HEK293 (cell line): ENCODE results near the gene ANKRD52.

Experiments used
- BCL11A ChIP-seq: fragments of 450-650 bp; formaldehyde crosslinking; IDR thresholded peaks from 2 replicates; pipeline ENCODE4 v1.5.1; 2016; ENCODE audit warnings: low read depth, missing biosample characterization, missing genetic modification characterization
- BCL11B ChIP-seq: fragments of 450-650 bp; formaldehyde crosslinking; IDR thresholded peaks from 2 replicates; pipeline ENCODE4 v1.5.1; 2016; ENCODE audit warnings: low read depth, missing biosample characterization, missing genetic modification characterization
- GLI4 ChIP-seq: fragments of 450-650 bp; formaldehyde crosslinking; IDR thresholded peaks from 2 replicates; pipeline ENCODE4 v1.5.1; 2016; ENCODE audit warnings: missing biosample characterization, missing genetic modification characterization
- HOXC10 ChIP-seq: sonication (generic); formaldehyde crosslinking; IDR thresholded peaks from 2 replicates; pipeline ENCODE4 v1.8.1; 2023; ENCODE audit warnings: mild to moderate bottlenecking, missing genetic modification reagents
- IKZF3 ChIP-seq: fragments of 450-650 bp; IDR thresholded peaks from 2 replicates; pipeline ENCODE4 v1.5.0; 2018; ENCODE audit warnings: missing biosample characterization, mild to moderate bottlenecking, missing genetic modification characterization, moderate library complexity
- KLF10 ChIP-seq: fragments of 450-650 bp; IDR thresholded peaks from 2 replicates; pipeline ENCODE4 v1.5.1; 2018; ENCODE audit warnings: missing biosample characterization, mild to moderate bottlenecking, missing genetic modification characterization
- KLF7 ChIP-seq: fragments of 450-650 bp; formaldehyde crosslinking; IDR thresholded peaks from 2 replicates; pipeline ENCODE4 v1.5.1; 2016; ENCODE audit warnings: missing biosample characterization, missing genetic modification characterization, borderline replicate concordance
- SCRT2 ChIP-seq: fragments of 450-650 bp; formaldehyde crosslinking; IDR thresholded peaks from 2 replicates; pipeline ENCODE4 v1.5.1; 2016; ENCODE audit warnings: missing biosample characterization, missing genetic modification characterization
- YY2 ChIP-seq: fragments of 450-650 bp; formaldehyde crosslinking; IDR thresholded peaks from 2 replicates; pipeline ENCODE4 v1.5.1; 2016; ENCODE audit warnings: missing biosample characterization, missing genetic modification characterization
- ZFHX2 ChIP-seq: fragments of 450-650 bp; formaldehyde crosslinking; conservative IDR thresholded peaks from 2 replicates; pipeline ENCODE4 v1.5.1; 2016; ENCODE audit warnings: missing biosample characterization, missing genetic modification characterization
- ZFP37 ChIP-seq: fragments of 450-650 bp; formaldehyde crosslinking; IDR thresholded peaks from 2 replicates; pipeline ENCODE4 v1.5.1; 2016; ENCODE audit warnings: missing biosample characterization, missing genetic modification characterization
- ZNF16 ChIP-seq: fragments of 450-650 bp; formaldehyde crosslinking; IDR thresholded peaks from 2 replicates; pipeline ENCODE4 v1.5.1; 2016; ENCODE audit warnings: low read depth, missing biosample characterization, missing genetic modification characterization
- ZNF239 ChIP-seq: fragments of 450-650 bp; formaldehyde crosslinking; IDR thresholded peaks from 2 replicates; pipeline ENCODE4 v1.5.1; 2016; ENCODE audit warnings: missing biosample characterization, missing genetic modification characterization
- ZNF302 ChIP-seq: fragments of 450-650 bp; formaldehyde crosslinking; IDR thresholded peaks from 2 replicates; pipeline ENCODE4 v1.5.1; 2016; ENCODE audit warnings: missing biosample characterization, missing genetic modification characterization, low read depth
- ZNF362 ChIP-seq: fragments of 450-650 bp; formaldehyde crosslinking; IDR thresholded peaks from 2 replicates; pipeline ENCODE4 v1.5.1; 2016; ENCODE audit warnings: missing biosample characterization, missing genetic modification characterization
- ZNF529 ChIP-seq: fragments of 450-650 bp; formaldehyde crosslinking; IDR thresholded peaks from 2 replicates; pipeline ENCODE4 v1.5.1; 2017; ENCODE audit warnings: missing genetic modification characterization, missing biosample characterization; ENCODE audit not compliant: insufficient replicate concordance
- ZNF558 ChIP-seq: fragments of 450-650 bp; formaldehyde crosslinking; IDR thresholded peaks from 2 replicates; pipeline ENCODE4 v1.5.1; 2016; ENCODE audit warnings: missing biosample characterization, missing genetic modification characterization
- ZNF560 ChIP-seq: fragments of 450-650 bp; formaldehyde crosslinking; IDR thresholded peaks from 2 replicates; pipeline ENCODE4 v1.5.1; 2017; ENCODE audit warnings: missing biosample characterization, missing genetic modification characterization, borderline replicate concordance
- ZNF585B ChIP-seq: fragments of 450-650 bp; formaldehyde crosslinking; IDR thresholded peaks from 2 replicates; pipeline ENCODE4 v1.5.1; 2016; ENCODE audit warnings: missing biosample characterization, missing genetic modification characterization
- ZNF626 ChIP-seq: fragments of 450-650 bp; sonication (Bioruptor Pico); formaldehyde crosslinking; IDR thresholded peaks from 2 replicates; pipeline ENCODE4 v1.5.1; 2018; ENCODE audit warnings: missing biosample characterization, missing genetic modification characterization, inconsistent platforms
- ZNF768 ChIP-seq: fragments of 450-650 bp; formaldehyde crosslinking; IDR thresholded peaks from 2 replicates; pipeline ENCODE4 v1.5.1; 2018; ENCODE audit warnings: missing biosample characterization, mild to moderate bottlenecking, missing genetic modification characterization
- ZNF792 ChIP-seq: fragments of 450-650 bp; formaldehyde crosslinking; IDR thresholded peaks from 2 replicates; pipeline ENCODE4 v1.5.1; 2016; ENCODE audit warnings: missing biosample characterization, missing genetic modification characterization
- ZSCAN23 ChIP-seq: fragments of 450-650 bp; formaldehyde crosslinking; IDR thresholded peaks from 2 replicates; pipeline ENCODE4 v1.5.1; 2016; ENCODE audit warnings: missing biosample characterization, missing genetic modification characterization
- TF ChIP-seq, protein P1 (sequence below): fragments of 450-650 bp; formaldehyde crosslinking; IDR thresholded peaks from 2 replicates; pipeline ENCODE4 v1.5.1; 2016; ENCODE audit warnings: missing biosample characterization, missing genetic modification characterization, borderline replicate concordance
- TF ChIP-seq, protein P2 (sequence below): fragments of 450-650 bp; formaldehyde crosslinking; IDR thresholded peaks from 2 replicates; pipeline ENCODE4 v1.5.1; 2017; ENCODE audit warnings: missing biosample characterization, missing genetic modification characterization
- TF ChIP-seq, protein P3 (sequence below): fragments of 450-650 bp; formaldehyde crosslinking; IDR thresholded peaks from 2 replicates; pipeline ENCODE4 v1.5.1; 2017; ENCODE audit warnings: missing biosample characterization, missing genetic modification characterization
- TF ChIP-seq, protein P4 (sequence below): fragments of 450-650 bp; formaldehyde crosslinking; IDR thresholded peaks from 2 replicates; pipeline ENCODE4 v1.5.1; 2017; ENCODE audit warnings: missing biosample characterization, mild to moderate bottlenecking, missing genetic modification characterization, moderate library complexity
- TF ChIP-seq, protein P5 (sequence below): fragments of 450-650 bp; formaldehyde crosslinking; IDR thresholded peaks from 2 replicates; pipeline ENCODE4 v1.5.1; 2016; ENCODE audit warnings: missing biosample characterization, missing genetic modification characterization
- TF ChIP-seq, protein P6 (sequence below): fragments of 450-650 bp; formaldehyde crosslinking; IDR thresholded peaks from 2 replicates; pipeline ENCODE4 v1.5.1; 2016; ENCODE audit warnings: missing biosample characterization, missing genetic modification characterization

ANKRD52 gene

GRCh38 chr12:56221757-56222530 lies 36.2 kb downstream of the ANKRD52 start, which contains the start of gene RNF41 (continued):
- TF ChIP-seq YY2 = no peak; the same call in 1 of the 2 replicates
- TF ChIP-seq, protein P1, sequence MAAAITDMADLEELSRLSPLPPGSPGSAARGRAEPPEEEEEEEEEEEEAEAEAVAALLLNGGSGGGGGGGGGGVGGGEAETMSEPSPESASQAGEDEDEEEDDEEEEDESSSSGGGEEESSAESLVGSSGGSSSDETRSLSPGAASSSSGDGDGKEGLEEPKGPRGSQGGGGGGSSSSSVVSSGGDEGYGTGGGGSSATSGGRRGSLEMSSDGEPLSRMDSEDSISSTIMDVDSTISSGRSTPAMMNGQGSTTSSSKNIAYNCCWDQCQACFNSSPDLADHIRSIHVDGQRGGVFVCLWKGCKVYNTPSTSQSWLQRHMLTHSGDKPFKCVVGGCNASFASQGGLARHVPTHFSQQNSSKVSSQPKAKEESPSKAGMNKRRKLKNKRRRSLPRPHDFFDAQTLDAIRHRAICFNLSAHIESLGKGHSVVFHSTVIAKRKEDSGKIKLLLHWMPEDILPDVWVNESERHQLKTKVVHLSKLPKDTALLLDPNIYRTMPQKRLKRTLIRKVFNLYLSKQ = no peak
- TF ChIP-seq KLF7 = no peak
- TF ChIP-seq HOXC10 = no peak
- TF ChIP-seq ZNF585B = no peak
- no peak for TF ChIP-seq GLI4
- TF ChIP-seq, protein P2, sequence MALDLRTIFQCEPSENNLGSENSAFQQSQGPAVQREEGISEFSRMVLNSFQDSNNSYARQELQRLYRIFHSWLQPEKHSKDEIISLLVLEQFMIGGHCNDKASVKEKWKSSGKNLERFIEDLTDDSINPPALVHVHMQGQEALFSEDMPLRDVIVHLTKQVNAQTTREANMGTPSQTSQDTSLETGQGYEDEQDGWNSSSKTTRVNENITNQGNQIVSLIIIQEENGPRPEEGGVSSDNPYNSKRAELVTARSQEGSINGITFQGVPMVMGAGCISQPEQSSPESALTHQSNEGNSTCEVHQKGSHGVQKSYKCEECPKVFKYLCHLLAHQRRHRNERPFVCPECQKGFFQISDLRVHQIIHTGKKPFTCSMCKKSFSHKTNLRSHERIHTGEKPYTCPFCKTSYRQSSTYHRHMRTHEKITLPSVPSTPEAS (tag by site-specific recombination) = no peak
- peak; percentile 99 for TF ChIP-seq IKZF3 (tag by site-specific recombination)
- no peak for TF ChIP-seq ZNF362
- TF ChIP-seq ZSCAN23 (tag by site-specific recombination) = no peak
- no peak for TF ChIP-seq ZNF768 (tag by site-specific recombination)
- TF ChIP-seq BCL11B (tag by site-specific recombination) = no peak
- TF ChIP-seq KLF10 (tag by site-specific recombination) = 0 out of 2 replicates have a peak, but pooled peaks have one; percentile 32
- no peak for TF ChIP-seq ZNF239 (tag by site-specific recombination)
- no peak for TF ChIP-seq ZNF626
- TF ChIP-seq ZNF558 (tag by site-specific recombination) = no peak
- TF ChIP-seq ZNF302 (tag by site-specific recombination) = no peak
- TF ChIP-seq, protein P3, sequence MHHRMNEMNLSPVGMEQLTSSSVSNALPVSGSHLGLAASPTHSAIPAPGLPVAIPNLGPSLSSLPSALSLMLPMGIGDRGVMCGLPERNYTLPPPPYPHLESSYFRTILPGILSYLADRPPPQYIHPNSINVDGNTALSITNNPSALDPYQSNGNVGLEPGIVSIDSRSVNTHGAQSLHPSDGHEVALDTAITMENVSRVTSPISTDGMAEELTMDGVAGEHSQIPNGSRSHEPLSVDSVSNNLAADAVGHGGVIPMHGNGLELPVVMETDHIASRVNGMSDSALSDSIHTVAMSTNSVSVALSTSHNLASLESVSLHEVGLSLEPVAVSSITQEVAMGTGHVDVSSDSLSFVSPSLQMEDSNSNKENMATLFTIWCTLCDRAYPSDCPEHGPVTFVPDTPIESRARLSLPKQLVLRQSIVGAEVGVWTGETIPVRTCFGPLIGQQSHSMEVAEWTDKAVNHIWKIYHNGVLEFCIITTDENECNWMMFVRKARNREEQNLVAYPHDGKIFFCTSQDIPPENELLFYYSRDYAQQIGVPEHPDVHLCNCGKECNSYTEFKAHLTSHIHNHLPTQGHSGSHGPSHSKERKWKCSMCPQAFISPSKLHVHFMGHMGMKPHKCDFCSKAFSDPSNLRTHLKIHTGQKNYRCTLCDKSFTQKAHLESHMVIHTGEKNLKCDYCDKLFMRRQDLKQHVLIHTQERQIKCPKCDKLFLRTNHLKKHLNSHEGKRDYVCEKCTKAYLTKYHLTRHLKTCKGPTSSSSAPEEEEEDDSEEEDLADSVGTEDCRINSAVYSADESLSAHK (tag by site-specific recombination) = peak; percentile 53; the same call in 1 of the 2 replicates
- TF ChIP-seq ZFHX2 (tag by site-specific recombination) = no peak
- no peak for TF ChIP-seq ZNF792 (tag by site-specific recombination)
- TF ChIP-seq, protein P4, sequence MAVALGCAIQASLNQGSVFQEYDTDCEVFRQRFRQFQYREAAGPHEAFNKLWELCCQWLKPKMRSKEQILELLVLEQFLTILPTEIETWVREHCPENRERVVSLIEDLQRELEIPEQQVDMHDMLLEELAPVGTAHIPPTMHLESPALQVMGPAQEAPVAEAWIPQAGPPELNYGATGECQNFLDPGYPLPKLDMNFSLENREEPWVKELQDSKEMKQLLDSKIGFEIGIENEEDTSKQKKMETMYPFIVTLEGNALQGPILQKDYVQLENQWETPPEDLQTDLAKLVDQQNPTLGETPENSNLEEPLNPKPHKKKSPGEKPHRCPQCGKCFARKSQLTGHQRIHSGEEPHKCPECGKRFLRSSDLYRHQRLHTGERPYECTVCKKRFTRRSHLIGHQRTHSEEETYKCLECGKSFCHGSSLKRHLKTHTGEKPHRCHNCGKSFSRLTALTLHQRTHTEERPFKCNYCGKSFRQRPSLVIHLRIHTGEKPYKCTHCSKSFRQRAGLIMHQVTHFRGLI = no peak
- TF ChIP-seq SCRT2 = peak; percentile 91
- TF ChIP-seq ZFP37 (tag by site-specific recombination) = no peak
- TF ChIP-seq ZNF529 (tag by site-specific recombination) = no peak
- no peak for TF ChIP-seq BCL11A (tag by site-specific recombination)
- TF ChIP-seq, protein P5, sequence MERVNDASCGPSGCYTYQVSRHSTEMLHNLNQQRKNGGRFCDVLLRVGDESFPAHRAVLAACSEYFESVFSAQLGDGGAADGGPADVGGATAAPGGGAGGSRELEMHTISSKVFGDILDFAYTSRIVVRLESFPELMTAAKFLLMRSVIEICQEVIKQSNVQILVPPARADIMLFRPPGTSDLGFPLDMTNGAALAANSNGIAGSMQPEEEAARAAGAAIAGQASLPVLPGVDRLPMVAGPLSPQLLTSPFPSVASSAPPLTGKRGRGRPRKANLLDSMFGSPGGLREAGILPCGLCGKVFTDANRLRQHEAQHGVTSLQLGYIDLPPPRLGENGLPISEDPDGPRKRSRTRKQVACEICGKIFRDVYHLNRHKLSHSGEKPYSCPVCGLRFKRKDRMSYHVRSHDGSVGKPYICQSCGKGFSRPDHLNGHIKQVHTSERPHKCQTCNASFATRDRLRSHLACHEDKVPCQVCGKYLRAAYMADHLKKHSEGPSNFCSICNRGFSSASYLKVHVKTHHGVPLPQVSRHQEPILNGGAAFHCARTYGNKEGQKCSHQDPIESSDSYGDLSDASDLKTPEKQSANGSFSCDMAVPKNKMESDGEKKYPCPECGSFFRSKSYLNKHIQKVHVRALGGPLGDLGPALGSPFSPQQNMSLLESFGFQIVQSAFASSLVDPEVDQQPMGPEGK (tag by site-specific recombination) = no peak; the same call in 1 of the 2 replicates
- TF ChIP-seq, protein P6, sequence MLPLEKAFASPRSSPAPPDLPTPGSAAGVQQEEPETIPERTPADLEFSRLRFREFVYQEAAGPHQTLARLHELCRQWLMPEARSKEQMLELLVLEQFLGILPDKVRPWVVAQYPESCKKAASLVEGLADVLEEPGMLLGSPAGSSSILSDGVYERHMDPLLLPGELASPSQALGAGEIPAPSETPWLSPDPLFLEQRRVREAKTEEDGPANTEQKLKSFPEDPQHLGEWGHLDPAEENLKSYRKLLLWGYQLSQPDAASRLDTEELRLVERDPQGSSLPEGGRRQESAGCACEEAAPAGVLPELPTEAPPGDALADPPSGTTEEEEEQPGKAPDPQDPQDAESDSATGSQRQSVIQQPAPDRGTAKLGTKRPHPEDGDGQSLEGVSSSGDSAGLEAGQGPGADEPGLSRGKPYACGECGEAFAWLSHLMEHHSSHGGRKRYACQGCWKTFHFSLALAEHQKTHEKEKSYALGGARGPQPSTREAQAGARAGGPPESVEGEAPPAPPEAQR = no peak
- no peak for TF ChIP-seq ZNF560 (tag by site-specific recombination)
- no peak for TF ChIP-seq ZNF16
